Bronchial smooth muscle cell (primary cell): ENCODE results near the gene PAPOLG. TPM values are rescaled to one million over a fixed set of nuclear protein-coding genes. Genes with fewer than 3 reads are reported as not detected.

Experiments
- total RNA-seq: library from RNA; depleted of rRNA; stranded (reverse); fragments of >200 nt; gene quantifications from 2 replicates; pipeline ENCODE4 v1.2.1, GENCODE V29; 2014

PAPOLG gene
- total RNA-seq, result 6.1 and 6.6 TPM in 2 replicates

GRCh38 chr2:60756097-60757087, at the start of gene PAPOLG:
TSS of gene PAPOLG (plus strand) at chr2:60756268. CDS start at chr2:60756479, 211 bp downstream.

Other genes with a start within 250 kb of the PAPOLG start
- under 0.01 and 0.17 TPM in 2 replicates for gene BCL11A, start 202.6 kb upstream of the PAPOLG start, total RNA-seq
- 1.7 and 2.7 TPM in 2 replicates for gene REL, start 125.3 kb downstream of the PAPOLG start, total RNA-seq